Gastrocnemius medialis (tissue), 4 donors: ENCODE data around the gene DSEL.

Experiments used
- CTCF ChIP-seq, 5 experiments: fragments of 450-650 bp in 3 of 5; fragments of 200-600 bp in 2 of 5; sonication (generic) in 2 of 5; IDR thresholded peaks in 4 of 5; conservative IDR thresholded peaks in 1 of 5; 1 replicate in 4 of 5; 2 replicates in 1 of 5; pipeline ENCODE4 v1.5.1; 2016 to 2019; ENCODE audit warnings: antibody characterized with exemption in 5 of 5, mild to moderate bottlenecking in 3 of 5, moderate library complexity in 3 of 5
- POLR2A ChIP-seq, 2 donors: fragments of 450-650 bp; IDR thresholded peaks; one replicate each; pipeline ENCODE4 v1.6.1; 2017; ENCODE audit warnings: antibody characterized with exemption in 2 of 2, mild to moderate bottlenecking in 2 of 2, moderate library complexity in 2 of 2

DNA sequence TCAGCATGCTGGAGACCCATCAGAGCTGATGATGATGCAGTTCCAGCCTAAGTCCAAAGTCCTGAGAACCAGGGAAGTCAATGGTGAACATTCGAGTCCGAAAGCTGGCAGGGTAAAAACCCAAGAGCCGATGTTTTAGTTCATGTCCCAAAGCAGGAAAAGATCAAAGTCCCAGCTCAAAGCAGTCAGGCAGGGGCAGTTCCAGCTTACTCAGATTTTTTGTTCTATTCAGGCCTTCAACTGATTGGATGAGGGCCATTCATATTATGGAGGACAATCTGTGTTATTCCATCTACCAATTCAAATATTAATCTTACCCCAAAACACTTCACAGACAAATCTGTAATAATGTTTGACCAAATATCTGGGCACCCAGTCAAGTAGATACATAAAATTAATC, 38.3 kb downstream of the DSEL start:
- no peak for TF ChIP-seq POLR2A (IDR thresholded peaks at IDR 0.05)
- no peak for TF ChIP-seq CTCF (IDR thresholded peaks at IDR 0.05 in 4 of 5, conservative IDR thresholded peaks at IDR 0.05 in 1 of 5)
